GM12873 (cell line): ENCODE results near the gene CYP27A1.

ENCODE experiments used
- CTCF ChIP-seq: IDR thresholded peaks from 2 replicates; pipeline ENCODE4 v1.5.1; 2012; ENCODE audit warnings: low read depth, mild to moderate bottlenecking, moderate library complexity, low read length, control low read depth; ENCODE audit not compliant: insufficient read depth; ENCODE audit errors: missing control alignments

The CYP27A1 gene

DNA sequence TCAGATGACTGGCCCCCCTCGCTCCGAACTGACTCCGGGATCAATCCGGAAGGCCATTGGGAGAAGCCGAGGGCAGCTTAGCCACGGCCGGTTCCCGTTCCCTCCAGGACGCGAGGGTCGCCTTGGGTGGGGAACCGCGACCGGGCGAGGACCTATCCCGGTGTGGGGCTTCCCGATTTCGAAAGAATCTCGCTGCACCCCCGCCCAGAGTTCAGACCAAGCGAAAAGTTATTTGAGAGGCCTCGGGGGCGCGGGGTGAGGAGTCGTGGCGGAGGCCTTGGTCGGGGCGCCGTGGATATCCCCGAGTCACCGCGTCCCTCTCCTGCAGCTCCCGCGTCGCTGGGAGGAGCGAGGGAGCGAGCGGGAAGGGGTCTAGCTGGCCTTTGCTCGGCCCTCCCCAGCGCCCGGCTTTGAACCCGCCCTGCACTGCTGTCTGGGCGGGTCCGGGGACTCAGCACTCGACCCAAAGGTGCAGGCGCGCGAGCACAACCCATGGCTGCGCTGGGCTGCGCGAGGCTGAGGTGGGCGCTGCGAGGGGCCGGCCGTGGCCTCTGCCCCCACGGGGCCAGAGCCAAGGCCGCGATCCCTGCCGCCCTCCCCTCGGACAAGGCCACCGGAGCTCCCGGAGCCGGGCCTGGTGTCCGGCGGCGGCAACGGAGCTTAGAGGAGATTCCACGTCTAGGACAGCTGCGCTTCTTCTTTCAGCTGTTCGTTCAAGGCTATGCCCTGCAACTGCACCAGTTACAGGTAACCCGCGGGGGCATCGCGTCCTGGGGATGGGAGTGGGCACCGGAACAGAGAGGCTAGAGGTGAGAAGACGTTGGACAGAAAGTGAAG lies at the start of gene CYP27A1:
Gene CYP27A1, plus strand, starts transcription at position 457 of the 837 bp plus-strand sequence. Its CDS starts 36 bp downstream, at position 493.
- TF ChIP-seq CTCF: no peak

DNA sequence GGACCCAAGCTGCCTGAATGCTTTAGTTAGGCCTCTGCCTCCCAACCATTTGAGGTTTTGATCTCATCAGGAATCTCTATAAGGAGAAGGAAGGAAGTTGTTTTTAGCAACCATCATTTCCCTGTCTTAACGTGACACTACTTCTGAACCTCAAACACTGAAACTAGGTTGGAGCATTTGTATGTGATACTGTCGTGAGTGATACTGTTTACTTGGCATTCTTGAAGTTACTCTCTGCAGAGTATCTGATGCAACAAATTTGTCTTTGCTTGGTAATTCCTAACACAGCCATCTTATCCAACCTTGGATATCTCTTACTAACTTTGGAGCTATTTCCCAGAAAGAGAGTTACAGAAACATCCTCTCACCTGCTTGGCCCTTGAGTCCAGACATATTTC lies 49.2 kb upstream of the CYP27A1 start:
- no peak for TF ChIP-seq CTCF

GRCh38 chr2:218733171-218734021 lies 48.6 kb upstream of the CYP27A1 start:
- no peak for TF ChIP-seq CTCF

DNA sequence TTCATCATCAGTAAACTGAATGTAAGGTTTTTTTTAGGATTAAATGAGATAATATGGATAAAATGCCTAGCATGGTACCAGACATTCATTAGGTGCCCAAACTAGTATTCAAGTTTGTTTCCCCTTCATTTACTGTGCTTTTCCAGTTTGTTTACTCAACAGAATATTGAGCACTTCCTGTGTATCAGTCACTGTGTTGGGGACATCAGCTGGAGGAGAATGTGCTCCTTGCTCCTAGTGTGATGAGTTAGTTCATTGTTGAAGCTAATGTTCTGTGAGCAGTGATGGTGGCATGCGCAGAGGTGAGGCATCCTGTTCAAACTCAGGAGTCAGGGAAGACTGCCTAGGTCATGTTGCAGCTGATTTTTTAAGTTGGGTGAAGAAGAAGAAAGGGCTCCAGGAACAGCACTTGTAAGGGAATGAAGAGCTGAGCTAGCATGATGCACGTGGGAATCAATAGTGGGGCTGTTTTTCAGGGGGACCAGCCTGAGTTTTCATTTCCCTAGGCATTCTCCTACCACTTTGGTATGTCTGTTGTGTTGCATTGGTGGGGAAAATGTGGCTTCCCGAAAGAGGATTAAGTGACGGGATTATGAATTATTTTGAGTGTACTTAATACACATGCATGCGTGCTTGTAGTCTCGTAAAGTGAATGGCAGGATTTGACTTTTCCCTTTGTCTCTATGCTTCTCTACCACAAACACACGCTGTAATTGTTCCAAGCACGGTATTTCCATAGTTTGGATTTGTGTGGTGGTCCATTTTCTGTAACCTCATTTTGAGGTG lies 47.6 kb upstream of the CYP27A1 start:
- no peak for TF ChIP-seq CTCF

DNA sequence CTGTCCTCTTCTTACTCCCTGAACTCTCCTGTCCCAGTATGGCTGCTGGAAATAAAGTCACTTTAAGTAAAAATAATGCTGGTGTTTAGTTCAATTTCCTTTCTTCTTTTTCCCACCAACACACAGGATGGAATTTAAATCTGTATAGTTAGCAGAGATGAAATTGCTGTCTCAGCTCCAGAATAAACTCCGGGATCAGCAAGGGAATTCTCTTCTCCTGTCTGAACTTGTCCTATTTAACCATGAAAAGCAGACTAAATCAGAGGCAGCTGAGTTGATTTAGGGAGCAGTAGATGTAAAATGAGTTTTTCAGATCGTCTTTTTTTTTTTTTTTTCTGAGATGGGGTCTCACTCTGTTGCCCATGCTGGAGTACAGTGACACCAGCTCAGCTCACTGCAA lies 45.4 kb upstream of the CYP27A1 start:
- no peak for TF ChIP-seq CTCF

DNA sequence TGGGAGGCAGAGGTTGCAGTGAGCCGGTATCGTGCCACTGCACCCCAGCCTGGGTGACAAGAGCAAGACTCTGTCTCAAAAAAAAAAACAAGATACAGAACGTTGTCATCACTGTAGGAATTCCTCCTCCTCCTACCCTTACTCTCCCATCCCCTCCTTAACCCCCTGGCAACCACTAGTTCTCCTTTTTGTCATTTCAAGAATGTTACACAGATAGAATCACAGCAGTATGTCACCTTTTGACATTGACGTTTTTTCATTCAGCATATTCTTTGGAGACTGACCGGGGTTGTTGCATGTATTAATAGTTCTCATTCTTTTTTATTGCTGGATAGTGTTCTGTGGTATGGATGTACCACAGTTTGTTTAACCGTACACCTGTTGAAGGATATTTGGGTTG lies 38.9 kb upstream of the CYP27A1 start:
- no peak for TF ChIP-seq CTCF
